BJ (cell line): ENCODE measurements around the gene DCAF11. TPM values are rescaled to one million over a fixed set of nuclear protein-coding genes. Genes with fewer than 3 reads are reported as not detected.

ENCODE experiments used
- CTCF ChIA-PET: fragments of 350-600 bp; formaldehyde crosslinking; extraction: SDS; loops from one replicate; lab custom pipeline; 2021; ENCODE audit warnings: antibody characterized with exemption, inconsistent platforms; lab: Yijun Ruan, JAX
- POLR2A ChIA-PET: fragments of 300-600 bp; sonication (Branson Sonifier 250); formaldehyde crosslinking; extraction: SDS; loops from one replicate; lab custom pipeline; 2021; ENCODE audit warnings: antibody characterized with exemption; lab: Charles Lee
- DNase-seq: peaks from one replicate; pipeline ENCODE4 v3.0.0-alpha.2; 2011; ENCODE audit warnings: low read depth
- H3K27me3 ChIP-seq: 2 replicates; pipeline ENCODE4 v1.6.0; 2011; ENCODE audit warnings: low read length; ENCODE audit not compliant: control insufficient read depth, insufficient read depth
- H3K36me3 ChIP-seq: 2 replicates; pipeline ENCODE4 v1.5.1; 2011; ENCODE audit warnings: low read length; ENCODE audit not compliant: control insufficient read depth, insufficient read depth
- H3K4me3 ChIP-seq: 2 replicates; pipeline ENCODE4 v1.5.1; 2011; ENCODE audit warnings: low read depth, mild to moderate bottlenecking, control low read depth, low read length
- polyA minus RNA-seq: library from RNA; depleted of rRNA, polyadenylated mRNA; stranded (reverse); fragments of >200 nt; gene quantifications from 2 replicates; pipeline ENCODE4 v1.2.3, GENCODE V29; 2011; rRNA and poly(A)+ RNA removed
- polyA plus RNA-seq: library from polyadenylated mRNA; depleted of rRNA; stranded (reverse); fragments of >200 nt; gene quantifications from 2 replicates; pipeline ENCODE4 v1.2.3, GENCODE V29; 2011; rRNA removed
- TF ChIP-seq, protein P1 (sequence below): IDR thresholded peaks from 2 replicates; pipeline ENCODE4 v1.5.1; 2011; ENCODE audit warnings: low read depth, mild to moderate bottlenecking, control low read depth, inconsistent platforms, low read length, moderate library complexity; ENCODE audit not compliant: insufficient read depth

The DCAF11 gene
- polyA plus RNA-seq (41.5 and 50.0 TPM in 2 replicates), polyA minus RNA-seq (33.1 and 44.7 TPM in 2 replicates)

GRCh38 chr14:24114532-24115421, at the start of gene DCAF11, which contains the start of gene NRL:
Gene DCAF11 (plus strand): TSS chr14:24114777. CDS start chr14:24115595, 818 bp downstream.
Gene NRL (minus strand): TSS chr14:24114949. CDS start chr14:24082848, 32,101 bp downstream.
- Histone ChIP-seq H3K4me3 (peak within 1 kb of the TSS; percentile 70), H3K36me3 (peaks cover 11% of the 10 kb centered on the region), H3K27me3 (no peaks in the 10 kb centered on the region)
- ChIA-PET POLR2A (interaction anchor here (0.6 to 1.2 kb wide), 6 partner anchors 9 to 317 kb away, joined by 3 to 6 read pairs (median 4); partner anchors contain the start of genes PCK2, PSME1, PSME2 and RNF31), CTCF (interaction anchor here (1.0 to 2.6 kb wide), 7 partner anchors 21 to 317 kb away, joined by 3 to 15 read pairs (median 4); partner anchors contain the start of genes IRF9 and PCK2)
- DNase-seq: peak; percentile 99
- TF ChIP-seq, protein P1, sequence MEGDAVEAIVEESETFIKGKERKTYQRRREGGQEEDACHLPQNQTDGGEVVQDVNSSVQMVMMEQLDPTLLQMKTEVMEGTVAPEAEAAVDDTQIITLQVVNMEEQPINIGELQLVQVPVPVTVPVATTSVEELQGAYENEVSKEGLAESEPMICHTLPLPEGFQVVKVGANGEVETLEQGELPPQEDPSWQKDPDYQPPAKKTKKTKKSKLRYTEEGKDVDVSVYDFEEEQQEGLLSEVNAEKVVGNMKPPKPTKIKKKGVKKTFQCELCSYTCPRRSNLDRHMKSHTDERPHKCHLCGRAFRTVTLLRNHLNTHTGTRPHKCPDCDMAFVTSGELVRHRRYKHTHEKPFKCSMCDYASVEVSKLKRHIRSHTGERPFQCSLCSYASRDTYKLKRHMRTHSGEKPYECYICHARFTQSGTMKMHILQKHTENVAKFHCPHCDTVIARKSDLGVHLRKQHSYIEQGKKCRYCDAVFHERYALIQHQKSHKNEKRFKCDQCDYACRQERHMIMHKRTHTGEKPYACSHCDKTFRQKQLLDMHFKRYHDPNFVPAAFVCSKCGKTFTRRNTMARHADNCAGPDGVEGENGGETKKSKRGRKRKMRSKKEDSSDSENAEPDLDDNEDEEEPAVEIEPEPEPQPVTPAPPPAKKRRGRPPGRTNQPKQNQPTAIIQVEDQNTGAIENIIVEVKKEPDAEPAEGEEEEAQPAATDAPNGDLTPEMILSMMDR: no peak

GRCh38 chr14:24064856-24065255, 49.7 kb upstream of the DCAF11 start:
- CTCF ChIA-PET: interaction anchor here (0.9 kb wide), 1 partner anchor 25 kb away, joined by 5 read pairs; no protein-coding TSS in a partner anchor

GRCh38 chr14:24065408-24065807, 49.2 kb upstream of the DCAF11 start:
- no peaks in the 10 kb centered on the region for H3K36me3 ChIP-seq
- ChIA-PET POLR2A (no interaction called here), CTCF (no interaction called here)
- TF ChIP-seq, protein P1: no peak
- DNase-seq: no peak
- peaks cover 15% of the 10 kb centered on the region for H3K27me3 ChIP-seq
- H3K4me3 ChIP-seq: no peak overlapping the region

More at GRCh38 chr14:24064856-24065255, 49.7 kb upstream of the DCAF11 start:
- Histone ChIP-seq H3K4me3 (no peak overlapping the region), H3K36me3 (no peaks in the 10 kb centered on the region), H3K27me3 (peaks cover 11% of the 10 kb centered on the region)
- TF ChIP-seq, protein P1: no peak
- POLR2A ChIA-PET: no interaction called here
- no peak for DNase-seq

- TF ChIP-seq, protein P1: no peak
- no peak for DNase-seq
- no peaks in the 10 kb centered on the region for H3K36me3 ChIP-seq
- CTCF ChIA-PET: interaction anchor here (0.8 to 5.5 kb wide), 7 partner anchors 8 to 94 kb away, joined by 3 to 33 read pairs (median 5); partner anchors contain the start of gene IRF9
- H3K4me3 ChIP-seq: no peak overlapping the region
- POLR2A ChIA-PET: no interaction called here
- peaks cover 12% of the 10 kb centered on the region for H3K27me3 ChIP-seq
These were observed 48.0 kb upstream of the DCAF11 start for GRCh38 chr14:24066496-24067132.
